KOPT-K1 (cell line): Measurements from ENCODE around the gene MAS1L.

ENCODE experiments used
- H3K27ac ChIP-seq: fragments of 200-600 bp; sonication (generic); 2 replicates; pipeline ENCODE4 v1.5.1; 2016; ENCODE audit warnings: antibody characterized with exemption, mild to moderate bottlenecking, low read depth, low read length; ENCODE audit not compliant: poor library complexity, severe bottlenecking
- H3K36me3 ChIP-seq: fragments of 200-600 bp; sonication (generic); 2 replicates; pipeline ENCODE4 v1.5.1; 2017; ENCODE audit warnings: antibody characterized with exemption, mild to moderate bottlenecking, low read length, moderate library complexity; ENCODE audit not compliant: insufficient read depth
- H3K9me3 ChIP-seq: fragments of 200-600 bp; sonication (generic); 2 replicates; pipeline ENCODE4 v1.5.1; 2017; ENCODE audit warnings: antibody characterized with exemption, low read length, mild to moderate bottlenecking; ENCODE audit not compliant: insufficient read depth, poor library complexity, severe bottlenecking

Gene MAS1L

DNA sequence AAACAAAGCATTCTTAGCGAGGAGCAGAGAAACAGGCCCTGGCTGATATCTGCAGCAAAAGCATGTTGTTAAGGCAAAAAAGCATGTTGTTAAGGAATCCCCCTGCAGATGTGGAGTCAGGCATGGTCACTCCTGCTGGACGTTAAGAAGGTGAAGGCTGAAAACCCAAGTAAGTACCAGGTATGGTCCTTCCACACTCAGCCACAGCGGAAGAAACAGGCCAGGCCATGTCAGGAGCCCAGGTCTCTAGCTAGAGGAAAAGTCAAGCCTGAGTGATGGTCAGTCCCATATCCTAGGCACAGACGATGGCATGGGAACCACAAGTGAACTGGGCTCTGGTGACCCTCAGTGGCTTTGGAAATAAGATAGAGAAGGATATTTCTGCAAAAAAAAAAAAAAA lies 32.5 kb upstream of the MAS1L start:
- H3K9me3 ChIP-seq, result peaks cover 9% of the 10 kb centered on the region
- no peak overlapping the region for H3K27ac ChIP-seq

DNA sequence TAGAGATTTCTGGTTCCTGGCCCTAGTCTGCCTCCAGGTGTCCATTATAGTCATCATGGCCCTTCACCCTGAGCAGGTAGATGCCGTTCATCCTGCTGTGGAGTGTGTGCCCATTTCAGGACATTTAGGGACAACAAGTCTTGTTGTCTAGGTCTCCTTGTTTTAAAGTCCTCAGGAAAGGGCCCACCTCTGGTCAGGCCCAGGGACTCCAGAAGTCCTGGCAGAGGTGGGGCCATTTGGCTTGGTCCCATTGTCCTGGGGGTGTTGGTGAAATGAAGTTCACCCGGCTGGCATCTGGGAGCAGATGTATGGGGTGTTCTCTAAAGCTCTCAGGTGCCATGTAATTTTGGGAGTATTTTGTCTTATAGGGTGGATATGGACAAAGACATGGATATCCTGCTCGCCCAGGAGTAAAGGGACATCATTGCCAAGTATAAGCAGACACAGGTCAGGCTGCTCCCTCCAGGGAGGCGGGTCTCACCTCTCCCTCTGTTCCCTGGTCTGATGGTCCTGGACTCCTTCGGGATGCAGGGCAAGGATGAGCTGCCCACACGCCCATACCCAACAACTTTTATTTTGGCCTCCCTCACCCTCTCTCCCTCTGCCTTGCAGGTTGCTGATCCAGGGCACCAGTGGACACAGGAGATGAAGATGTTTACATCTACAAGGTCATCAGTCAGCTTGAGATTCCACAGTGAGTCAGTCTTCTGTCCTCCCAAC lies 31.7 kb upstream of the MAS1L start:
- H3K36me3 ChIP-seq, result no peaks in the 10 kb centered on the region
- H3K9me3 ChIP-seq, result peaks cover 9% of the 10 kb centered on the region
- H3K27ac ChIP-seq, result no peak overlapping the region

More for the DNA sequence above, 32.5 kb upstream of the MAS1L start:
- no peaks in the 10 kb centered on the region for H3K36me3 ChIP-seq

DNA sequence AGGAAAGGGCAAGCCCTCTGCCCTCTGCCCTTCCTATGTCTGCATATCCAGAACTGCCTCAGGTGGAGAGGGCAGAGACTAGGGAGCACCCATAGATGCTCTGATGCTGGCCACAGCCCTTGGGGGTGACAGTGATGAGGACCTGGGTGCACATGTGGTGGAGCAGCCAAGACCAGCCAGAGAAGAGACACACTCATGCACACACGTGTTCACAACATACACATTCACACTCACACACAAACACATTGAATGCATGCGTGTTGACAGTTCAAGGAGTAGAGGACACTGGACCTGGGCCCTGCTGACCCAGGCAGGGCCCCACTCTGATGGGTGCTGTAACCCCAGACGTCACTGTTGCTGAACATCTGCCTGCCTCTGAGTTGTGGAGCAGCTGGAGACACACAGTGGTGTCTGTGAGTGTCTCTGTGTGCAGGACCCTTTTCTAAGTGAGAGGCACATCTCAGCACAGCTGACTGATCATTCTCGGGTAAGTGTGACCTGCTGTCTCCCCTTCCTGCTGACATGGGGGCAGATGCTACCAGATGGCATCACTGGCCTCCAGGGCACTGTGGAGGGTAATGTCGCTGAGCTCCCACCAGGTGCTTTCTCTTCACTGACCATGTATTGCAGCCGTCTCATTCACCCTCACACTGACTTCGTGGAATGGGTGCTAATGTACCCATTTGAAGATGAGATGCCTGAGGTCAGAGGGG lies 30.1 kb upstream of the MAS1L start:
- H3K9me3 ChIP-seq, result peaks cover 3% of the 10 kb centered on the region
- H3K36me3 ChIP-seq, result no peaks in the 10 kb centered on the region
- H3K27ac ChIP-seq, result no peak overlapping the region

- Histone ChIP-seq H3K27ac (no peak overlapping the region), H3K9me3 (no peaks in the 10 kb centered on the region), H3K36me3 (no peaks in the 10 kb centered on the region)
Observed at GRCh38 chr6:29517245-29517644, 29.5 kb upstream of the MAS1L start.

DNA sequence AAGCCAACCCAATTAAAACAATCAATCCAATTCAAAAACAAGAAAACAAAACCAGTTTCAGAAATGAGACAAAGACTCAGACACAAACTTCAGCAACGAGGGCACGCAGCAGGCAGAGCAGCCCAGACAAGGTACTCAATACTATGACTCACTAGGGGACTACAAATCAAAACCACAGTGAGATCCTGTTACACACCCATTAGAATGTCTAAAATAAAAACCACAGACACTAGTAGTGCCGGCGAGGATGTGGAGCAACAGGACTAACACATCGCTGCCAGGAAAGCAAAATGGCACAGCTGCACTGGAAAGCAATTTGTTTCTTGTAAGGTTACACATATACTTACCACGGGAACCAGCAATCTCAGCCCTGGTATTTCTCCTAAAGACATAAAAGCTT lies 28.4 kb upstream of the MAS1L start:
- no peak overlapping the region for H3K27ac ChIP-seq

DNA sequence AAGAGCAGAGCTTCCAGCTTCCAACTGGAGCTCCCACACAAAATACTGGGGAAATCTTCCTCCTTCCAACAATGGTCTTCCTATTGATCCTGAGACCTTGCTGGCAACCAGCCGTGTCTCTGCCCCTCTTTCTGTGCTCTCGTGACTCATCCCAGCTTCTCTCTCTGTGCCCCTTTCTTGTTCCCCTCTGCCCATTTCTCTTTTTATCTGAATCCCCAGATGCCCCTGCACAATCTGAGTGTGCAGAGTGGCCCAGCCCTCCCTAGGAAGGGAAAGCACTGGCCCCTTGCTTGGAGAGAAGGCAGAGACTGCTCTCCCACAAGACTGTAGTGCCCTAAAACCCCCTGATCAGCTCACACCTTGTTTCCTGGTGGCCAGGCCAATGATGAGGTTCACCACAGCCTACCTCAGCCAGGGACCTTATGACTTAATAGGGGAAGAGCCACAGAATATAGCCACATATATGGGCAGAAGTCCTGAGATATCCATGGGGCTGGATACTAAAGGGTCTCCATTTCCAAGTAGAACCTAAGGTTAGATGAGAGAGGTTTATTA lies 23.1 kb upstream of the MAS1L start:
- no peaks in the 10 kb centered on the region for H3K36me3 ChIP-seq
- no peak overlapping the region for H3K27ac ChIP-seq
- H3K9me3 ChIP-seq, result no peaks in the 10 kb centered on the region

More for the DNA sequence above, 28.4 kb upstream of the MAS1L start:
- no peaks in the 10 kb centered on the region for H3K9me3 ChIP-seq
- no peaks in the 10 kb centered on the region for H3K36me3 ChIP-seq

DNA sequence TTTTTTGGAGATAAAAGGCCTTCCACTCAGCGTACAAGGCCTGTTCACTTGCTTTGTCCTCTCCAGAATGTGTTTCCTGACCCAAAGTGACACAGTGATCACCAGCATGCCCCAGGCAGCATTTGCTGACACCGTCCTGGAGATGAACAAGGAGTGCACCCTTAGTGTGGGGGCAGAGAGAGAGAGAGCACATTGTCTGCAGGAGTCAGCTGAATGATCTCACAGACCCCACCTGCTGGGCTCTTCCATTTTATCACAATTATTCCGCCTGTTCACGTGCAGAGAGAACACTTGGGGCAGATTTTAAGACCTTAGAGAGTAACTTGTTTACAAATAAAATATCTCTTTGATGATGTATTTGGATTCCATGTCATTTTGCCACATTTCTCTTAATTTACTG lies 22.4 kb upstream of the MAS1L start:
- no peak overlapping the region for H3K27ac ChIP-seq
- no peaks in the 10 kb centered on the region for H3K36me3 ChIP-seq
- H3K9me3 ChIP-seq, result no peaks in the 10 kb centered on the region

DNA sequence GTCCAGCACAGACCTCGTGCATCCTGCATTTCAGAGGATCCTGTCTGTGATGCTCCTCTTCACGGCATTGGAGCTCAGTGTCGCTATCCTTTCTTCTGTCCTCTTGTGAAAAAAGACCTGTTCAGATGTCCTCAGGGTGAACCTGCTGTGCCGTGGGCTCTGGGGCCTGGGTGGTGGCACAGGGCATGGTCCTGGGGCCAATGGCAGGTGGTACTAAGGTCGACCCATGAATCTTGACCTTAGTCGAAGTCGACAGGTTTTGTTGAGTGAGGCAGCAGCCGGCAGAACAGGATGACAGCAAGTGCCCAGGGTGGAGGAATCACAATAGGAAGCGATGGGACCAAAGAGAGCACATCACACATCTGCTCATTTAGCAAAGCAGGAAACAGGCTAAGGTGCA lies 22.0 kb upstream of the MAS1L start:
- Histone ChIP-seq H3K9me3 (no peaks in the 10 kb centered on the region), H3K27ac (no peak overlapping the region), H3K36me3 (no peaks in the 10 kb centered on the region)

DNA sequence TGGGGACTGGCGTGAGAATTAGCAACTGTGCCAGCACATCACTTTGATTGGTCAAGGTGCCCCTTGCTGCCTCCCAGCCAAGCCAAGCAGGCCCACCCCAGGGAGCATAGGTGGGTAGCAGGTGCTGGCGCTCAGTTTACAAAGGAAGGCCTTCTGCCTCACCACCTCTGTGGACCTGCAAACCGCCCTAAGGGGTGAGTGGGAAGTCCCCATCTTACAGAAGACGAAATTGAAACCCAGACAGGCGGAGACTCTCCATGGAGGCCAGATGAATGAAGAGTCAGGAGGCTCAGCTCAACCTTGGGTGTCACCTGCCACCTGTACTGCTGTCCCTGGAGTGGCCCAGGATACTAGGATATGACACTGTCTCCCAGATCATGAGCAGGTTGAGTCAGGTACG lies 21.5 kb upstream of the MAS1L start:
- no peaks in the 10 kb centered on the region for H3K9me3 ChIP-seq
- H3K27ac ChIP-seq, result no peak overlapping the region
- H3K36me3 ChIP-seq, result no peaks in the 10 kb centered on the region

- Histone ChIP-seq H3K27ac (no peak overlapping the region), H3K9me3 (no peaks in the 10 kb centered on the region), H3K36me3 (no peaks in the 10 kb centered on the region)
Observed at GRCh38 chr6:29507319-29507718, 19.6 kb upstream of the MAS1L start.

- no peaks in the 10 kb centered on the region for H3K36me3 ChIP-seq
- no peaks in the 10 kb centered on the region for H3K9me3 ChIP-seq
Observed at GRCh38 chr6:29506446-29507067, 18.8 kb upstream of the MAS1L start.

DNA sequence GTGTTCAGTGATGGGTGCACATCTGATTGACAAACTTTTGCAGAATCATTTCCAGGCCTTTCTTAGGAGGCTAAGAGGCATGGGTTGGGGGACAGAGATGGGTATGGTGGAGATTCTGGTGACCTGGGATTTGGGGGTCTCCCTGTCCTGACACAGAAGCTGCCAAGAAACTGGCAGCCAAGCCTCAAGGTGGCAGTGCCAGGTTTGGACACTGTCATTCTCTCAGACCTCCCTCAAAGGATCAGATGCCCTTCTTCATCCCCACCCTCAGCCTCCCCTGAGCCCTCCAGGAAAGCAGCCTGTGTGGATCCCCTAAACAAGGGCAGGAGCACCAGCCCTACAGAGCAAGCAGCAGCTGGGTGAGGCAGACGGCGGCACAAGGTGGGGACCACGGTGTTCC lies 18.1 kb upstream of the MAS1L start:
- H3K27ac ChIP-seq, result no peak overlapping the region
- no peaks in the 10 kb centered on the region for H3K9me3 ChIP-seq
- no peaks in the 10 kb centered on the region for H3K36me3 ChIP-seq

More at GRCh38 chr6:29506446-29507067, 18.8 kb upstream of the MAS1L start:
- H3K27ac ChIP-seq, result no peak overlapping the region

GRCh38 chr6:29504961-29505360 lies 17.2 kb upstream of the MAS1L start:
- no peaks in the 10 kb centered on the region for H3K9me3 ChIP-seq
- H3K27ac ChIP-seq, result no peak overlapping the region
- no peaks in the 10 kb centered on the region for H3K36me3 ChIP-seq

DNA sequence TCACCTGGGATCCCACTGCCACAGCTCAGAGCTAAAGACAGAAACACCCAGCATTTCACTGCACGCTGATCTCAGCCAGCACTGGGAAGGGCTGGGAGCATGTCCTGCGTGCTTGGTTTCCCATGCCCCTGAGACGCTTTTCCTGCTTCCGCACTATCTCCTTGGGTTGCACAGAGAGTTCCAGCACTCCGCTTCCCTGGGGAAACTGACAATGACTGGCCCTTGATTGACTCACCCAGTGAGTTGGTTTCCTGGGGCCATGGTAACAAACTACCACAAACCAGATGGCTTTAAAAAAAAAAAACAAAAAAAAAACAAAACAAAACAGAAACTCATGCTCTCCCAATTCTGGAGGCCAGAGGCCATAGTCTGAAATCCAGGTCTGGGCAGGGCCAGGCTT lies 14.8 kb upstream of the MAS1L start:
- Histone ChIP-seq H3K27ac (no peak overlapping the region), H3K9me3 (no peaks in the 10 kb centered on the region), H3K36me3 (no peaks in the 10 kb centered on the region)

GRCh38 chr6:29502181-29502580 lies 14.4 kb upstream of the MAS1L start:
- no peak overlapping the region for H3K27ac ChIP-seq
- no peaks in the 10 kb centered on the region for H3K9me3 ChIP-seq
- no peaks in the 10 kb centered on the region for H3K36me3 ChIP-seq
